Measurements from ENCODE around the gene HOXA3. TPM values are rescaled to one million over a fixed set of nuclear protein-coding genes. Genes with fewer than 3 reads are reported as not detected.

HOXA3 gene
- total RNA-seq, 1 donor from 2014 or later: not detected

- intact Hi-C loops (cut with micrococcal nuclease): no loop called here
- H3K9me3 Mint-ChIP-seq: no peaks in the 10 kb centered on the region
- H3K4me3 Mint-ChIP-seq: no peak overlapping the region
Observed at GRCh38 chr7:27116031-27116961, 36.1 kb downstream of the HOXA3 start.

DNA sequence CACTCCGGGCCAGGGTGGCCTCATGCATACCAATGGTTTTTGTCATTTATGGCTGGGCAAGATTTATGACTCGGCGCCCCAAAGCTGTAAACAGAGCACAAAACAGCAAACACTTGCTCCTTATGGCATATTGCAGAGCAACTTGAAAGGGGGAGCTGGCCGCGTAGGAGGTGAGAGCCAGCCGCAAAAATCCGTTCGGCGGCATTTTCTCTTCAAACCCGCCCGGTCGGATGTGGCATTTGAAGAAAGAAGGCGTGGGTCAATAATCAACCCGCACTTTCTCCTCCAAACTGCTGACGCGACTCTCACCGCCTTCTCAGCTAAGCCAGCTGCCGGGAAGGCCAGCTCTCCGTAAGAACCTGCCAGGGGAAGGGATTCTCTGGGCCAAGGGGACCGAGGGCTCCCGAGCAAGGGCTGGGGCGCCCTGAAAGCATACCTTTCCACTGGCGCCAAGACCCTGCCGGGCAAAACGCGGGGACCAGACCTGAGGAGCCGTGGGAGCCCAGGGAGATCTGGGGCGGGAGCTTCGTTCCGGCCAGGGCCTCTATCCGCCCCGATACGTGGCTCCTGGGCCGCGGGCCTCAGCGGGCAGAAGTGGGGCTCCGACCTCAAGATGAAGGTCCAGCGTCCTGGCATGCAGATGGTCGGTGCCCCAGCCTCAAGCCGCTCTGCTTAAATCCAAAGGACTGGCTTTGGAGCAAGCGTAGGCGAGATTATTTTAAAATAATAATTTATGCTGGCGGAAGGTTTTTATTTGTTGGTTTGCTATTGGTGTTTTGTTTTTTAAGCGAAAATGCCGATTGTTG, 37.0 kb downstream of the HOXA3 start:
- Mint-ChIP-seq H3K36me3 (ENCODE audit: low read depth) (no peaks in the 10 kb centered on the region), H3K27ac (no peak overlapping the region), H3K27me3 (ENCODE audit: insufficient read depth) (peaks cover 6% of the 10 kb centered on the region), H3K4me3 (no peak overlapping the region), H3K4me1 (ENCODE audit: low read depth) (no peaks in the 10 kb centered on the region), H3K9me3 (no peaks in the 10 kb centered on the region)
- intact Hi-C loops (cut with micrococcal nuclease): no loop called here
- DNase-seq (ENCODE audit: low spot score): no peak

More at GRCh38 chr7:27116031-27116961, 36.1 kb downstream of the HOXA3 start:
- DNase-seq (ENCODE audit: low spot score): no peak
- H3K27me3 Mint-ChIP-seq (ENCODE audit: insufficient read depth): peaks cover 6% of the 10 kb centered on the region
- H3K4me1 Mint-ChIP-seq (ENCODE audit: low read depth): no peaks in the 10 kb centered on the region
- no peak overlapping the region for H3K27ac Mint-ChIP-seq
- H3K36me3 Mint-ChIP-seq (ENCODE audit: low read depth): no peaks in the 10 kb centered on the region

- Mint-ChIP-seq H3K9me3 (no peaks in the 10 kb centered on the region), H3K4me3 (no peak overlapping the region), H3K27me3 (ENCODE audit: insufficient read depth) (peaks cover 5% of the 10 kb centered on the region), H3K4me1 (ENCODE audit: low read depth) (no peaks in the 10 kb centered on the region), H3K36me3 (ENCODE audit: low read depth) (no peaks in the 10 kb centered on the region), H3K27ac (no peak overlapping the region)
- intact Hi-C loops (cut with micrococcal nuclease): no loop called here
- no peak for DNase-seq (ENCODE audit: low spot score)
Observed at GRCh38 chr7:27114881-27115220, 37.5 kb downstream of the HOXA3 start.

DNA sequence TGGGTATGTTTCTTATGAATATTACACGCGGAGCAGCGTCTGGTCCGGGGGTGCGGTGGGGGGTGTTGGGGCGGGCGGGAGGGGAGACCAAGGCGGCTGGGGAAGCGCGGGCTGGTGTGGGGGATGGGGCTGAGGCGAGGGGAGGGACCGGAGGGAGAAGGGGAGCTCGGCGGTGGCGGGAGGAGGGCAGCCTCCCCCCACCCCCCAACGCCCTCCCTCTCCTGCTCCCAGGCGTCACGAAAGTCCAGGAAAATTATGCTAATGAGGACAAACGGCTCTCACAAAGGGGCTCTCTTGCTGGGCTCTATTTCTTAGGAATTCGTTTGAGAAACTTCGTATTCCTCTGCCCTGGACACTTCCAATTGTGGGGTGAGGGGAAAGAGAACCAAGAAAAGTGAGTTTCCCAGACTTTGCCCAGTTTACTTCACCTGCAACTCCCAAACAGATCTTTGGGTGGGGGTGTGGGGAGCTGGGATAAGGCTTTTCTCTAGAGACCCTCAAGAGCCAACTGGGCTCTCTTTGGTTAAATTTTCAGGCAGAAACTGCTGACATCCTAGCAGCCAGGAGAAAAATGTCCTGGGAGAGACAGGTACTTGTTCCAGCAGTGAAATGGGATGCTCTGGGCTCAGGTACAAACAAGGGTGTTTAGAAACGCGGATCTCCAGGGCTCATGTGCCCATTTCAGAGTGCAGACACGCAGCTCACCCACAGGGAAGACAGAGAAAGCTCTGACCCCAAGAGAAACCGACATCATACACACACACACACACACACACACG, 38.2 kb downstream of the HOXA3 start:
- no peak overlapping the region for H3K27ac Mint-ChIP-seq
- no peaks in the 10 kb centered on the region for H3K9me3 Mint-ChIP-seq
- H3K4me3 Mint-ChIP-seq: no peak overlapping the region
- peaks cover 6% of the 10 kb centered on the region for H3K27me3 Mint-ChIP-seq (ENCODE audit: insufficient read depth)
- no peaks in the 10 kb centered on the region for H3K36me3 Mint-ChIP-seq (ENCODE audit: low read depth)
- DNase-seq (ENCODE audit: low spot score): no peak
- no peaks in the 10 kb centered on the region for H3K4me1 Mint-ChIP-seq (ENCODE audit: low read depth)
- intact Hi-C loops (cut with micrococcal nuclease): no loop called here

- DNase-seq (ENCODE audit: low spot score): no peak
- no peaks in the 10 kb centered on the region for H3K9me3 Mint-ChIP-seq
- H3K4me3 Mint-ChIP-seq: no peak overlapping the region
- H3K36me3 Mint-ChIP-seq (ENCODE audit: low read depth): no peaks in the 10 kb centered on the region
- intact Hi-C loops (cut with micrococcal nuclease): no loop called here
- no peaks in the 10 kb centered on the region for H3K4me1 Mint-ChIP-seq (ENCODE audit: low read depth)
- H3K27me3 Mint-ChIP-seq (ENCODE audit: insufficient read depth): peaks cover 4% of the 10 kb centered on the region
- H3K27ac Mint-ChIP-seq: no peak overlapping the region
Observed at GRCh38 chr7:27112955-27113949, 39.1 kb downstream of the HOXA3 start.

GRCh38 chr7:27112361-27112760, 40.0 kb downstream of the HOXA3 start:
- Mint-ChIP-seq H3K4me3 (no peak overlapping the region), H3K27ac (no peak overlapping the region), H3K36me3 (ENCODE audit: low read depth) (no peaks in the 10 kb centered on the region), H3K4me1 (ENCODE audit: low read depth) (no peaks in the 10 kb centered on the region), H3K9me3 (no peaks in the 10 kb centered on the region), H3K27me3 (ENCODE audit: insufficient read depth) (peaks cover 4% of the 10 kb centered on the region)
- no peak for DNase-seq (ENCODE audit: low spot score)
- intact Hi-C loops (cut with micrococcal nuclease): no loop called here

DNA sequence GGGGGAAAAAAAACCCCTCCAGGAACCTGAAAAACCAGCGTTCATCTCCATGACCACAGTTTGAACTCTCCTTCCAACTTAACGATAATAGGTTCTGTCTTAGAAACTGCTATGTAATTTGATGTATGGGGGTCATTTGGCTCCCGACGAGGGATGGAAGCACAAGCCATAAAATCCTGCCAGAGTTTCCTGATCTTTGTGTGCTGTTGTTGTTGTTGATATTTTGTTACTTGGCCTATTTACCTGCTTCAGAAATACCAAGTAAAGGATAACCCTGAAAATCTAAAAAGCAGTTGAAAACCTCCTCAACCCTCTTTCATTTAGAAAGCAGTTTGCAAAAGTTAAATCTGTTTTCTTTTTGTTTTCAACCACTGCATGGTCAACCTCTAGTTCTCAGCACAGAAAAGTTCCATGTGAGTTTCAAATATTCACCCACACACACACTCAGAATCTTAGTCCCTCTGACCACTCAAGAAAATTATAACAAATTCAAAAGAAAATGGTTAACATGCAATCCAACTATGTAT, 40.6 kb downstream of the HOXA3 start:
- H3K9me3 Mint-ChIP-seq: no peaks in the 10 kb centered on the region
- peaks cover 4% of the 10 kb centered on the region for H3K27me3 Mint-ChIP-seq (ENCODE audit: insufficient read depth)
- DNase-seq (ENCODE audit: low spot score): no peak
- H3K4me3 Mint-ChIP-seq: no peak overlapping the region
- intact Hi-C loops (cut with micrococcal nuclease): no loop called here
- no peaks in the 10 kb centered on the region for H3K4me1 Mint-ChIP-seq (ENCODE audit: low read depth)
- H3K27ac Mint-ChIP-seq: no peak overlapping the region
- no peaks in the 10 kb centered on the region for H3K36me3 Mint-ChIP-seq (ENCODE audit: low read depth)

GRCh38 chr7:27111042-27111750, 41.2 kb downstream of the HOXA3 start:
- Mint-ChIP-seq H3K4me3 (no peak overlapping the region), H3K4me1 (ENCODE audit: low read depth) (no peaks in the 10 kb centered on the region), H3K9me3 (no peaks in the 10 kb centered on the region), H3K27me3 (ENCODE audit: insufficient read depth) (peaks cover 4% of the 10 kb centered on the region), H3K27ac (no peak overlapping the region), H3K36me3 (ENCODE audit: low read depth) (no peaks in the 10 kb centered on the region)
- no peak for DNase-seq (ENCODE audit: low spot score)
- intact Hi-C loops (cut with micrococcal nuclease): no loop called here

DNA sequence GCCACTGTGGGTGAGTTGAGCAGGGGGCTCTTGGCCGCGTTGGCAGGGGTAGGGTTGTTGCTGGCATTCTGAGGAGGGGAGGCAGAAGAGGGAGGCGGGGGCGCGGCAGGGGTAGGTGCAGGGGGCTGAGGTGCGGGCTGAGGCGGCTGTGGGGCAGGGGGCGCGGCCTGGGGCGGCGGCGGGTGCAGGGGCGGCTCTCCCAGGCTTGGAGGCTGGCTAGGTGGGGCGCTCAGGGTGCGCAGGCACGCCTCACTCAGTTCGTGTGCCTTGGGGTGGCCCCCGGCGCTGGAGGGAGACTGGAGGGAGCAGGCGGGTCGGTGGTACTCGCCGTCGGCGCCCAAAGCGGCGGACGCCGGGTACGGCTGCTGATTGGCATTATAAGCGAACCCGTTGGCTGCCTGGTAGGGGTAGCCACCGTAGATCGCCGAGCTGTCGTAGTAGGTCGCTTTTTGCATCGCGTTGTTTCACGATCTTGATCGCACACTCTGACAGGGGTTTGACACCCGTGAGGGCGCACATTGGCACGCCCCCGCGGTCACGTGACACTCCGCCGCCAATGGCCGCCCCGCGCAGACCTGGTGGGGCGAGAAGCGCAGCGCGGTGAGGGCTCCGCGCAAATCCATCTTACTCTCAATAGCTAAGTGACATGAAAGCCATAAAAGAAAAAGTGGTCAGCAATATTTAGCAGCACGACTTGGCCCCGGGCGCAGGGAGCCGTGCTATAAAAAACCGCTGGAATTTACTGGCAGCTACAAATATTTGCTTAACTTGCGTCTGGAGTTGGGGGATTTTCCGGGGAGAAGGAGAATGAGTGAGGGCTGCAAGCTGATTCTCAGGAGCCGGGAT, 42.0 kb downstream of the HOXA3 start:
- Mint-ChIP-seq H3K4me1 (ENCODE audit: low read depth) (no peaks in the 10 kb centered on the region), H3K4me3 (no peak overlapping the region), H3K27me3 (ENCODE audit: insufficient read depth) (peaks cover 4% of the 10 kb centered on the region), H3K27ac (no peak overlapping the region), H3K36me3 (ENCODE audit: low read depth) (no peaks in the 10 kb centered on the region), H3K9me3 (no peaks in the 10 kb centered on the region)
- intact Hi-C loops (cut with micrococcal nuclease): no loop called here
- DNase-seq (ENCODE audit: low spot score): no peak

DNA sequence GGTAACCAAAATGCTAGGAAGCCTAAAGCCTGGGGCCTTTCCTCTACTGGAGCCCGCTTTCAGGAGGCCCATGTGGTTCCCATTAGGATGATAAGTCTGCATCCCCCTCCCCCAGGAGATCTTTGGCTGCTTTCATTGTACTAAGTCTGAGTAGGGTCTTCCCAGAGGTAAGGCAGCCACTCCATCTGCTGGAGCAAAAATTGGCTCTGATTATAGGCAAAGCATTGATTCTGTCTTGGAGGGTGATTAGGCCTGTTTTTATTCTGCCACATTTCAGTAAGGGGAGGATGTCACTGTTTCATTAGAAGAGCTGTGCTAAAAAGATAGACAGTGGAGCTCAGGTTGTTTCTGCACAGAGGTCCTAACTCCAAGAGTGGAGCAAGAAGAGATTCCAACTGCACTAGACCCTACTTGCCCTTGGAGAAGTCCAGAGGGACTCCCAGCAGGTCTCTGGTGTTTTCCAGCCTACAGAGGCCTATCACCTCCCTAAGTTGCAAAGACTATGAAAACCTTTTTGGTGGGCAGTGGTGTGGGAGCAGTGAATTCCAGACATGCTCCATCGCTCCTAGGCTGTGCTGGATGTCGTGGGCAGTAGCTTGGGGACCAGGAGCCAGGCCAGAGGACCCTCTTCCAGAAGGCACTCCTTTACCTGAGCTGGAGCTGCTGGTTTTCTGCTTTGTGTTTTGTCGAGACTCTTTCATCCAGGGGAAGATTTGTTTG, 42.8 kb downstream of the HOXA3 start:
- no peak for DNase-seq (ENCODE audit: low spot score)
- Mint-ChIP-seq H3K27me3 (ENCODE audit: insufficient read depth) (peaks cover 9% of the 10 kb centered on the region), H3K4me1 (ENCODE audit: low read depth) (no peaks in the 10 kb centered on the region), H3K9me3 (no peaks in the 10 kb centered on the region), H3K4me3 (no peak overlapping the region), H3K27ac (no peak overlapping the region), H3K36me3 (ENCODE audit: low read depth) (no peaks in the 10 kb centered on the region)
- intact Hi-C loops (cut with micrococcal nuclease): no loop called here

All from activated T-helper 1 cell treated with anti-CD3 and anti-CD28 coated beads, Interleukin-12 subunit alpha, Interleukin-12 subunit beta, Interleukin-2, Interleukin-4 antibody, amounts not matched to agents 30 ng/mL and 10 ng/mL and 1 ng/mL, durations not matched to agents 14 hours and 24 hours and 36 hours (primary cell).